ENCODE measurements around the gene PCDHAC2. TPM values are rescaled to one million over a fixed set of nuclear protein-coding genes. Genes with fewer than 3 reads are reported as not detected.
A peak's percentile ranks its signal among the peaks of the same experiment; 100 is the strongest.

Gene PCDHAC2, protein sequence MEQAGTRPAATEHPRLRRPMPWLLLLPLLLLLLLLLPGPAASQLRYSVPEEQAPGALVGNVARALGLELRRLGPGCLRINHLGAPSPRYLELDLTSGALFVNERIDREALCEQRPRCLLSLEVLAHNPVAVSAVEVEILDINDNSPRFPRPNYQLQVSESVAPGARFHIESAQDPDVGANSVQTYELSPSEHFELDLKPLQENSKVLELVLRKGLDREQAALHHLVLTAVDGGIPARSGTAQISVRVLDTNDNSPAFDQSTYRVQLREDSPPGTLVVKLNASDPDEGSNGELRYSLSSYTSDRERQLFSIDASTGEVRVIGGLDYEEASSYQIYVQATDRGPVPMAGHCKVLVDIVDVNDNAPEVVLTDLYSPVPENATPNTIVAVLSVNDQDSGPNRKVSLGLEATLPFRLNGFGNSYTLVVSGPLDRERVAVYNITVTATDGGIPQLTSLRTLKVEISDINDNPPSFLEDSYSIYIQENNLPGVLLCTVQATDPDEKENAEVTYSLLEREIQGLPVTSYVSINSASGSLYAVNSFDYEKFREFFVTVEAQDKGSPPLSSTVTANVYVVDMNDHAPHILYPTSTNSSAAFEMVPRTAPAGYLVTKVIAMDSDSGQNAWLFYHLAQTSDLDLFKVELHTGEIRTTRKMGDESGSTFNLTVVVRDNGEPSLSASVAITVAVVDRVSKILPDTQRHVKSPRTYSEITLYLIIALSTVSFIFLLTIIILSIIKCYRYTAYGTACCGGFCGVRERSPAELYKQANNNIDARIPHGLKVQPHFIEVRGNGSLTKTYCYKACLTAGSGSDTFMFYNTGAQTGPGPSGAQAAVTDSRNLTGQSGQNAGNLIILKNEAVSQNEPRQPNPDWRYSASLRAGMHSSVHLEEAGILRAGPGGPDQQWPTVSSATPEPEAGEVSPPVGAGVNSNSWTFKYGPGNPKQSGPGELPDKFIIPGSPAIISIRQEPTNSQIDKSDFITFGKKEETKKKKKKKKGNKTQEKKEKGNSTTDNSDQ
- total RNA-seq, result 1 to 10 TPM; 2.0 to 5.4 (median 3.4) TPM

GRCh38 chr5:140966293-140967225 lies at the start of gene PCDHAC2:
Gene PCDHAC2 (plus strand): TSS chr5:140966476. CDS start chr5:140966767, 291 bp downstream.
- Histone ChIP-seq H3K9me3 (no peaks in the 10 kb centered on the region), H3K27ac (peak within 1 kb of the TSS in 1 of 3 donors; percentile 62), H3K36me3 (no peaks in the 10 kb centered on the region), H3K4me1 (peaks cover 8 to 16% of the 10 kb centered on the region in 2 donors), H3K27me3 (no peaks in the 10 kb centered on the region), H3K4me3 (replicated peaks in 1 of 3) (peak within 1 kb of the TSS; percentile 14 to 53 (median 24))
- 0 to 2% methylated on average over 43 to 50 of the region's 80 CpGs for WGBS, 2 donors
- TF ChIP-seq POLR2A (IDR thresholded peaks at IDR 0.05), result peak in 1 of 2 donors; percentile 37
- no peak for TF ChIP-seq CTCF (IDR thresholded peaks at IDR 0.05)
- DNase-seq, result peak; percentile 50 to 62
- intact Hi-C loops (cut with DNase I), result no loop called here

GRCh38 chr5:140923601-140924000 lies 42.7 kb upstream of the PCDHAC2 start:
- peaks cover 6 to 10% of the 10 kb centered on the region in 2 donors for H3K4me1 ChIP-seq
- no peaks in the 10 kb centered on the region for H3K36me3 ChIP-seq
- no peaks in the 10 kb centered on the region for H3K27me3 ChIP-seq
- no peak overlapping the region for H3K4me3 ChIP-seq (replicated peaks in 1 of 3)
- H3K27ac ChIP-seq, result no peak overlapping the region
- intact Hi-C loops (cut with DNase I), result no loop called here
- WGBS, 2 donors, result 63 to 73% methylated on average over 4 of the region's 4 CpGs
- no peak for TF ChIP-seq CTCF (IDR thresholded peaks at IDR 0.05)
- no peak for TF ChIP-seq POLR2A (IDR thresholded peaks at IDR 0.05)
- no peaks in the 10 kb centered on the region for H3K9me3 ChIP-seq
- DNase-seq, result no peak

DNA sequence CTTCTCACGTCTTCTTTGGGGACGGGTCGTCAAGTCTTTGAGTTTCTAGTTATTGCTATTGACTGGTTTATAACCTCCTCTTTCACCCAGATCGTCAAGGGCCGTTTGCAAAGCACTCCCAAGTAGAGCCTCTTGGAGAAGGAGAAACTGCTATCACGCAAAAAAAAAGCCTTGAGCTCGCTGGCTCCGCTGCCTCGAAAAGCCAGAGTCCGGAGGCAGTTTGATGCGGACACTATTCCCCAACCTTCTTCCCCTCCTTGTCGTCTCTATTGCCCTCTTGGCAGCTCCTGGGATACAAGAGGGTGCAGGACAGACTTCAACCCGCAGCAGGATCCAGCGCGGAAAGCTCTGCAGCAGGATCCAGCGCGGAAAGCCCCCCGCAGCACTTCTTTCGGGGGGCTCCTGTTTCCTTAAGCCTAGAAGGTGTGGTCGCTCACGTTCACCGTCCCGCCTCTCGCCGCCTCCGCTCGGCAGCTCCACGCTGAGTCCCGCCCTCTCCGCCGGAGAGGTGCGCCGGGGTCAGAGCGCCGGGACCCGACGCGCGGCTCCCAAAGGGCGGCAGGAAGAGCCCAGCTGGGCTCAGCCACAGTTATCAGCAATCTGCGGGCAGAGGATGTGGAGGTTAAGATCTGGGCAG lies 40.4 kb upstream of the PCDHAC2 start, which contains the start of gene PCDHAC1:
PCDHAC1 (plus strand) TSS at position 494 of the 637 bp plus-strand sequence. CDS start 594 bp downstream, outside the sequence.
- H3K4me3 ChIP-seq (replicated peaks in 1 of 3), result peak within 1 kb of the TSS; percentile 41 to 56 (median 43)
- peak in 1 of 2 donors; percentile 23 for TF ChIP-seq POLR2A (IDR thresholded peaks at IDR 0.05)
- TF ChIP-seq CTCF (IDR thresholded peaks at IDR 0.05), result no peak
- peaks cover 6 to 10% of the 10 kb centered on the region in 2 donors for H3K4me1 ChIP-seq
- H3K27me3 ChIP-seq, result no peaks in the 10 kb centered on the region
- H3K9me3 ChIP-seq, result no peaks in the 10 kb centered on the region
- DNase-seq, result peak; percentile 43
- H3K27ac ChIP-seq, result peak within 1 kb of the TSS in 2 of 3 donors; percentile 42 to 49
- 2 to 5% methylated on average over 13 to 39 of the region's 41 CpGs for WGBS, 2 donors
- no peaks in the 10 kb centered on the region for H3K36me3 ChIP-seq
- intact Hi-C loops (cut with DNase I), result loop anchor here (5.0 kb wide), 1 partner anchor 111 kb away; no protein-coding TSS in a partner anchor

Measured in thyroid gland (tissue), 4 donors.